HepG2 (cell line): ENCODE results near the gene PGS1.

Experiments
- PHF5A ChIP-seq: IDR thresholded peaks from one replicate; pipeline ENCODE4 v1.6.1; 2018; ENCODE audit warnings: low read depth, missing genetic modification reagents; ENCODE audit not compliant: unreplicated experiment
- RFXANK ChIP-seq: IDR thresholded peaks from 2 replicates; pipeline ENCODE4 v1.6.1; 2016
- SP1 ChIP-seq, 2 experiments: fragments of 450-650 bp in 1 of 2; sonication (generic) in 1 of 2; formaldehyde crosslinking in 1 of 2; IDR thresholded peaks; 2 replicates each; pipeline versions ENCODE4 v1.4.0 to v1.6.1; 2016 to 2020; ENCODE audit warnings: missing genetic modification reagents in 1 of 2
- ZMYM4 ChIP-seq: sonication (generic); formaldehyde crosslinking; IDR thresholded peaks from 2 replicates; pipeline ENCODE4 v1.8.1; 2023; ENCODE audit warnings: mild to moderate bottlenecking, missing genetic modification reagents
- ZNF251 ChIP-seq: sonication (generic); formaldehyde crosslinking; IDR thresholded peaks from 2 replicates; pipeline ENCODE4 v1.9.0; 2021; ENCODE audit warnings: mild to moderate bottlenecking, missing genetic modification reagents
- ZSCAN9 ChIP-seq: IDR thresholded peaks from 2 replicates; pipeline ENCODE4 v1.6.1; 2016; ENCODE audit warnings: borderline replicate concordance
- TF ChIP-seq, protein P1 (sequence below): sonication (generic); formaldehyde crosslinking; IDR thresholded peaks from 2 replicates; pipeline ENCODE4 v1.4.0; 2020; ENCODE audit warnings: missing genetic modification reagents
- TF ChIP-seq, protein P2 (sequence below), 2 experiments: fragments of 450-650 bp in 1 of 2; sonication (generic) in 1 of 2; formaldehyde crosslinking in 1 of 2; IDR thresholded peaks; 2 replicates each; pipeline versions ENCODE4 v1.6.1 to v1.8.0; 2016 to 2022; ENCODE audit warnings: antibody characterized with exemption in 1 of 2, mild to moderate bottlenecking in 1 of 2, missing genetic modification reagents in 1 of 2
- TF ChIP-seq, protein P3 (sequence below): sonication (generic); formaldehyde crosslinking; IDR thresholded peaks from 2 replicates; pipeline ENCODE4 v1.5.1; 2020; ENCODE audit warnings: missing genetic modification reagents, mild to moderate bottlenecking, borderline replicate concordance
- TF ChIP-seq, protein P4 (sequence below): sonication (generic); formaldehyde crosslinking; conservative IDR thresholded peaks from 2 replicates; pipeline ENCODE4 v1.8.0; 2022; ENCODE audit warnings: low read depth, missing genetic modification reagents

DNA sequence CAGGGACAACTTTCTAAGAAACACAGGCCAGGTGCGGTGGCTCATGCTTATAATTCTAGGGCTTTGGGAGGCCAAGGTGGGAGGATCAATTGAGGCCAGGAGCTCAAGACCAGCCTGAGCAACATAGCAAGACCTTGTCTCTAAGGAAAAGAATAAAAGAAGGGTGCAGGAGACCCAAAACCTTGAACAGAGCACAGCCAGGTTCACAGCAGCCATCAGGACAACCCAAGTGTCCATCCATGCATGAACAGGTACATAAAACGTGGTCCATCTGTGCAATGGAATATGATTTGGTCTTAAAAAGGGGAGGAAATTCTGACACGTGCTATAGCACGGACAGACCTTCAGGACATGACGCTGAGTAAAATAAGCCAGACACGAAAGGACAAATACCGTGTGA is 91.0 kb downstream of the PGS1 start:
- TF ChIP-seq, protein P1, sequence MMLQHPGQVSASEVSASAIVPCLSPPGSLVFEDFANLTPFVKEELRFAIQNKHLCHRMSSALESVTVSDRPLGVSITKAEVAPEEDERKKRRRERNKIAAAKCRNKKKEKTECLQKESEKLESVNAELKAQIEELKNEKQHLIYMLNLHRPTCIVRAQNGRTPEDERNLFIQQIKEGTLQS (CRISPR knock-in tag): no peak
- no peak for TF ChIP-seq ZNF251 (CRISPR knock-in tag)
- TF ChIP-seq ZSCAN9: no peak
- TF ChIP-seq, protein P2, sequence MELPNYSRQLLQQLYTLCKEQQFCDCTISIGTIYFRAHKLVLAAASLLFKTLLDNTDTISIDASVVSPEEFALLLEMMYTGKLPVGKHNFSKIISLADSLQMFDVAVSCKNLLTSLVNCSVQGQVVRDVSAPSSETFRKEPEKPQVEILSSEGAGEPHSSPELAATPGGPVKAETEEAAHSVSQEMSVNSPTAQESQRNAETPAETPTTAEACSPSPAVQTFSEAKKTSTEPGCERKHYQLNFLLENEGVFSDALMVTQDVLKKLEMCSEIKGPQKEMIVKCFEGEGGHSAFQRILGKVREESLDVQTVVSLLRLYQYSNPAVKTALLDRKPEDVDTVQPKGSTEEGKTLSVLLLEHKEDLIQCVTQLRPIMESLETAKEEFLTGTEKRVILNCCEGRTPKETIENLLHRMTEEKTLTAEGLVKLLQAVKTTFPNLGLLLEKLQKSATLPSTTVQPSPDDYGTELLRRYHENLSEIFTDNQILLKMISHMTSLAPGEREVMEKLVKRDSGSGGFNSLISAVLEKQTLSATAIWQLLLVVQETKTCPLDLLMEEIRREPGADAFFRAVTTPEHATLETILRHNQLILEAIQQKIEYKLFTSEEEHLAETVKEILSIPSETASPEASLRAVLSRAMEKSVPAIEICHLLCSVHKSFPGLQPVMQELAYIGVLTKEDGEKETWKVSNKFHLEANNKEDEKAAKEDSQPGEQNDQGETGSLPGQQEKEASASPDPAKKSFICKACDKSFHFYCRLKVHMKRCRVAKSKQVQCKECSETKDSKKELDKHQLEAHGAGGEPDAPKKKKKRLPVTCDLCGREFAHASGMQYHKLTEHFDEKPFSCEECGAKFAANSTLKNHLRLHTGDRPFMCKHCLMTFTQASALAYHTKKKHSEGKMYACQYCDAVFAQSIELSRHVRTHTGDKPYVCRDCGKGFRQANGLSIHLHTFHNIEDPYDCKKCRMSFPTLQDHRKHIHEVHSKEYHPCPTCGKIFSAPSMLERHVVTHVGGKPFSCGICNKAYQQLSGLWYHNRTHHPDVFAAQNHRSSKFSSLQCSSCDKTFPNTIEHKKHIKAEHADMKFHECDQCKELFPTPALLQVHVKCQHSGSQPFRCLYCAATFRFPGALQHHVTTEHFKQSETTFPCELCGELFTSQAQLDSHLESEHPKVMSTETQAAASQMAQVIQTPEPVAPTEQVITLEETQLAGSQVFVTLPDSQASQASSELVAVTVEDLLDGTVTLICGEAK (IDR thresholded peaks at IDR 0.05): no peak
- TF ChIP-seq, protein P2 (CRISPR knock-in tag; IDR thresholded peaks at IDR 0.05): no peak
- no peak for TF ChIP-seq SP1 (IDR thresholded peaks at IDR 0.05)
- no peak for TF ChIP-seq SP1 (CRISPR knock-in tag; IDR thresholded peaks at IDR 0.05)
- TF ChIP-seq PHF5A: no peak
- no peak for TF ChIP-seq RFXANK (CRISPR knock-in tag)
- no peak for TF ChIP-seq ZMYM4
- TF ChIP-seq, protein P3, sequence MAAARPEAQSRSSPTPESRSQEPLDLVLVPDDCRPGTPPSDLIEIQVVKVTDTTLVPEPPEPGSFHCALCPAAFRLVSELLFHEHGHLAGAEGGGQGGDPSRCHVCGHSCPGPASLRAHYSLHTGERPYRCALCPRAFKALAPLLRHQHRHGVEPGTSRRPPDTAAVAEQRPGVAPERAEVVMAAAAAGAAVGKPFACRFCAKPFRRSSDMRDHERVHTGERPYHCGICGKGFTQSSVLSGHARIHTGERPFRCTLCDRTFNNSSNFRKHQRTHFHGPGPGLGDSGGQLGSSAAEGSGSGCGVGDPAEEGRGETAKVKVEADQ (CRISPR knock-in tag): no peak
- TF ChIP-seq, protein P4, sequence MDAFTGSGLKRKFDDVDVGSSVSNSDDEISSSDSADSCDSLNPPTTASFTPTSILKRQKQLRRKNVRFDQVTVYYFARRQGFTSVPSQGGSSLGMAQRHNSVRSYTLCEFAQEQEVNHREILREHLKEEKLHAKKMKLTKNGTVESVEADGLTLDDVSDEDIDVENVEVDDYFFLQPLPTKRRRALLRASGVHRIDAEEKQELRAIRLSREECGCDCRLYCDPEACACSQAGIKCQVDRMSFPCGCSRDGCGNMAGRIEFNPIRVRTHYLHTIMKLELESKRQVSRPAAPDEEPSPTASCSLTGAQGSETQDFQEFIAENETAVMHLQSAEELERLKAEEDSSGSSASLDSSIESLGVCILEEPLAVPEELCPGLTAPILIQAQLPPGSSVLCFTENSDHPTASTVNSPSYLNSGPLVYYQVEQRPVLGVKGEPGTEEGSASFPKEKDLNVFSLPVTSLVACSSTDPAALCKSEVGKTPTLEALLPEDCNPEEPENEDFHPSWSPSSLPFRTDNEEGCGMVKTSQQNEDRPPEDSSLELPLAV (CRISPR knock-in tag): no peak
